Hippocampal formation (tissue), 2 donors: ENCODE data around the gene ADCY4.
"Not testable (repeated sequence)": the region's sequence is repeated elsewhere in the genome, so short reads cannot be mapped to it uniquely, and the experiment has no call there.

Experiments used
- DNase-seq, 2 donors: peaks; one replicate each; lab custom pipeline; 2025; lab: John Stamatoyannopoulos, UW

Gene ADCY4

DNA sequence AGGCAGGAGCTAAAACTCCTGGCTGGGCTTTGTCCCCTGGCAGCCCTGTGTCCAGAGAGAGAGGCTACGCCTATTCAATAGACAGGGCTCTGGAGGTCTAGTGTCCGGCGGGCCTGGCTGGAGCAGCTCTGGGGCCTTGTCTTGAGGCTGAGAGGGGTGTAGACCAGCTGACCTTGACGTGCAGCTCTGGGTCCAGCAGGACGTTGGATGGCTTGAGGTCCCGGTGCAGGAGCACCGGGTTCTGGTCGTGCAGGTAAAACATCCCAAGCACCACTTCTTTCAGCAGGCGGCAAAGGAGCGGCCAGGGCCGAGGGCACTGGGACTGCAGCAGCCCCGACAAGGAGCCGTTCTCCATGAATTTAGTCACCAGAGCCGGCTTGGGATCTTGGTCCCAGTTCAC, 4.0 kb upstream of the ADCY4 start:
- DNase-seq, result no peak

- no peak for DNase-seq
Measured at GRCh38 chr14:24337824-24338175, 2.9 kb upstream of the ADCY4 start.

- DNase-seq, result no peak
Measured at GRCh38 chr14:24337144-24337823, 2.4 kb upstream of the ADCY4 start.

GRCh38 chr14:24335461-24336171, 745 bp upstream of the ADCY4 start:
- no peak for DNase-seq

GRCh38 chr14:24332268-24332993, 2.4 kb downstream of the ADCY4 start:
- DNase-seq, result peak; percentile 32 to 47

DNA sequence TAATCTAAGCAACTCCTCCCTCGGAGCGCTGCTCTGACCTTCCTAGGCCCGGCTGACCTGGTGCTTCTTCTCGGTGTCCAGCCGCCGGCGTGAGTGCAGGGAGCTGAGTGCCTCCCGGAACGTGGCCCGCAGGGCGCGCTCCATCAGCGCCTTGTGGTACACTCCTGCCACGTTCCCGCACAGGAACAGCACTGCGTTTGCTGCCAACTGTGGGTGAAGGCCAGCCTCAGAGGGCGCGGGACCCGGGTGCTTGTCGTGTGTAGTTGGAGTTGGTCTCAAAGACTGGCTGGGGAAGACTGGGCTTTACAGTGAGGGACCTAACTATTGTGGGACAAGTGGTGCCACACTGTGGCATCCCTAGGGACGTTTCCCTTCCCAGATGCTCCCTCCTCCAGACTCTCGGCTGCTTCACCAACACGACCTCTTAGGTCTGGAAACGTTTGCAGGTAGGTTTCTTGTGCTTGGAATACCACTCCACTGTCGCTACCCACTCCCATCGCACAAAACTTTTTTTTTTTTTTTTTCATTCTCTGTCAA, 3.1 kb downstream of the ADCY4 start:
- DNase-seq, result no peak

DNA sequence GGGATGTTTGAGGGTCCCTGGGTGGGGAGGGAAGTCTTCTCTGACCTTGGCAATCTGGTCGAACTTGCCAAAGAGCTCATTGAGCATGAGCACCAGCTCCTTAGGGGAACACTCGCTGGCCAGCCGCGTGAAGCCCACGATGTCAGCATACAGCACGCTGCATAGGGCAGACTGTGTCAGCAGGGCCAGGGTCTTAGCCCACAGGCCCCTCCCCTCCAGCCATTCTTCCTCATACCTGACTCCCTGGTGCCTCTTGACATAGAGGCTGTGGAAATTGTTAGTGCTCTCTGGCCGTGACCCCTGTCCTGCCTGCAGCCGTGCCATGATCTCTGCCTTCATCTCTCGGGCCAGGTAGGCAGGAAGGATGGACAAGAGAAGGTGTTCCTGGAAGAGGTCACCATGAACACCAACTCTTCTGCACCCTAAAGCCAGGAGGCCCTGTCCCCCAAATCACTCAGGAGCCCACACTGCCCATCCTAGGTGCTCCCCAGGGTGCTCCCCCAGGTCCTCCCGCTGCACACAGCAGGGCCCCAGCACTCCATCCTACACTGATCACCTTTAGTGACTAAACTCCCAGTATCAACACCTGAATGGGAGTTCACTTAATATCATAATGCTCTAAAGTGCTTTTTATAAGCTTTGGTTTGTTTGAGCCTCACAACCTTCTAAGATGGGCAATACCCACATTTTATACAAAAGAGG, 3.7 kb downstream of the ADCY4 start:
- no peak for DNase-seq

DNA sequence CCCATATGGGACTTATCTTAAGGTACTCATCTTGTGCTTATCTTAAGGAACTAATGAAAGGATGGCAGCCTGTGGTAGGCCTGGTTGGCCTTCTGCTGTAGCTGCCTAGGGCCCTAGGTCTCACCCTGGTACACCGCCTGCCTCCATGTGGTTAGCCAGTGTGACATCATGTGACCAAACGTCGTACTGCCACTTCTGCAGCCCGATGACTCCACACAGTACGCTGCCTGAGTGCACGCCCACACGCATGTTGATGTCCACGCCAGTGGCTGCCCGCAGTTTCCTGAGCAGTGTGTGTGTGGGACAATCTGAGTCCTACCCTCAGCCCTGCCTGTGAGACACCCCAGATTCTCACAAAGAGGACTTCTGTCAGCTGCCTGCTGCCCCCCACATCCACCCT, 5.1 kb downstream of the ADCY4 start:
- no peak for DNase-seq

- no peak for DNase-seq
Measured at GRCh38 chr14:24329073-24329663, 5.7 kb downstream of the ADCY4 start.

DNA sequence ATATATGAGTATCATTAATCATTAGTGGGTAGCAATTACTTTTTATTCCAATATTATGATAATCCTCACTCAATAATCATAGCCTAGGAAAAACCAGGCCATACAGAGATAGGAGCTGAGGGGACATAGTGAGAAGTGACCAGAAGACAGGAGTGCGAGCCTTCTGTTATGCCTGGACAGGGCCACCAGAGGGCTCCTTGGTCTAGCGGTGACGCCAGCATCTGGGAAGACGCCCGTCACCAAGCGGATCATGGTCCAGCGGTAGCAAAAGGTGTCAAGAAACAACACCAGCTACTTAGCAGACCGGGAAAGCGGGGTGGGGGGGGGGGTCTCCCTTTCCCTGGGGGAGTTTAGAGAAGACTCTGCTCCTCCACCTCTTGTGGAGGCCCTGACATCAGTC, 7.0 kb downstream of the ADCY4 start:
- DNase-seq, result not testable (repeated sequence)

DNA sequence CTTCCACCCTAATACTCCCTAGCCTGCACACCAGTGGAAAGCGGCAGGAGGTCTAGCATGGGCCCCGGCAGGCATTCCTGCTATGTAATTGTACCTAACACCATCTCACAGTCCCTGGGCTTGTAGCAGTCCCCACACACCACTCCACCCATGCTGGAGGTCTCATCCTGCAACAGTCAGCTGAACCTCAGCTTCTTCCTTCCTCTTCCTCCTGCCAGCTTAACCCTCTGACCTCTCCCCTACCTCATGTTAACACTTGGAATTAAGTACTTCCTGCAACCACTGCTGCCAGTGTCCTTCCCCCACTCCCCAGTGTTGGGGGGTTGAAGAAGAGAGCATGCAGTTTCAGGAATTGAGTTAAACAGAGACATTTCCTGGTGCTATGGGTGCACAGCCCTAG, 7.6 kb downstream of the ADCY4 start:
- no peak for DNase-seq

GRCh38 chr14:24325963-24326362, 8.9 kb downstream of the ADCY4 start:
- DNase-seq, result no peak

GRCh38 chr14:24325041-24325530, 9.8 kb downstream of the ADCY4 start:
- no peak for DNase-seq

DNA sequence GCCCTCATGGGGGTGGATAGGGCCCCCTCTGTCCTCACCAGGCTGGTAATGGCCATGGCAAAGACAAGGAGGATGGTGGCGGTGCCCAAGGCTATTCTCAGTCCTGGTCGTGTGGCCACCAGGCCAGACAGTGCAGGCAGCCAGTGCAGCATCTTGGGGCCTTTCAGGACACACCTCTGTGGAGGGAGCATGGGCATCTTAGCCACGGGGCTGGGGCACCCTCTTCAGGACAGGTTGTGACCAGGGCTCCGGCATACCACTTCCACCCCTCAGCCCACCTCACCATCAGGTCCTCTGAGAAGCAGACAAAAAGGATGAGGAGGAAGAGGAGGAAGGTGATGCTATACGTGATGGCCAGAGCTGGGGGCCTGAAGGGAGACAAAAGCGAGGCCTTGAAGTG, 10.8 kb downstream of the ADCY4 start:
- DNase-seq, result no peak

DNA sequence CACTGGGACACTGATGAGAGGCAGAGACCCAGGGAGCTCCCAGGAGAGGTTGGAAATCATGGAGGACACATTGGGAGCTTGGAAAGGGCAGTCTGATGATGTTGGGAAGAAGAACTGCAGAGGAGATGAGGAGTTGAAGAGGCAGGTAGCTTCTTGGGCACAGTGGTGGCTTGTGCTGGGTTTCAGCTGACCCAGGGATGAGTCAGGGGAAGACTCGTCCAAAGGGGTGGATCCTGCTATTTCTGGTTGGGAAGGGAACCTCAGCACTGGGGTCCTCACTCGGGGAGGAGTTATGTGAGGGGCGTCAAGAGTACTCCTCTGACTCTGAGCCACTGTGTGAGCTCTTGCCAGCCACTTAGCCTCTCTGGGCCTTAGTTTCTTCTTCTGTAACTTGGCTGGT, 11.5 kb downstream of the ADCY4 start:
- no peak for DNase-seq

DNA sequence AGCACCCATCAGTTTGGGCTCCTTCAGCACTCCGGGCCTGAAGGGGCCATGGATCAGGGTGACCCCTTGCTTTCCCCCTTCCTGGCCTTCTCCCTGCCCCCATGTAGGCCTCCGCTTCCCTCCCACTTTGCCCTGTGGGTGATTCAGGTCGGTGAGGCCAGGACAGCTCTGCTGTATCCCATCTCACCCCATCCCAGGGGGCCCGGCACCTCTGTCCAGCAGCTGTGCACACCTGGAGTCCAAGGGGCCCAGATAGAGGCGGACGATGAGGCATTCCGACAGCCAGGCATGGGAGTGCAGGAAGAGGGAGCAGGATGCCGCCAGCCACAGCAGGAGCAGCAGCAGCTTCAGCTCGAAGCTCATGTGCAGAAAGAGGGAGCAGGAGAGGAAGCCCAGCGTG, 12.2 kb downstream of the ADCY4 start:
- DNase-seq, result no peak

DNA sequence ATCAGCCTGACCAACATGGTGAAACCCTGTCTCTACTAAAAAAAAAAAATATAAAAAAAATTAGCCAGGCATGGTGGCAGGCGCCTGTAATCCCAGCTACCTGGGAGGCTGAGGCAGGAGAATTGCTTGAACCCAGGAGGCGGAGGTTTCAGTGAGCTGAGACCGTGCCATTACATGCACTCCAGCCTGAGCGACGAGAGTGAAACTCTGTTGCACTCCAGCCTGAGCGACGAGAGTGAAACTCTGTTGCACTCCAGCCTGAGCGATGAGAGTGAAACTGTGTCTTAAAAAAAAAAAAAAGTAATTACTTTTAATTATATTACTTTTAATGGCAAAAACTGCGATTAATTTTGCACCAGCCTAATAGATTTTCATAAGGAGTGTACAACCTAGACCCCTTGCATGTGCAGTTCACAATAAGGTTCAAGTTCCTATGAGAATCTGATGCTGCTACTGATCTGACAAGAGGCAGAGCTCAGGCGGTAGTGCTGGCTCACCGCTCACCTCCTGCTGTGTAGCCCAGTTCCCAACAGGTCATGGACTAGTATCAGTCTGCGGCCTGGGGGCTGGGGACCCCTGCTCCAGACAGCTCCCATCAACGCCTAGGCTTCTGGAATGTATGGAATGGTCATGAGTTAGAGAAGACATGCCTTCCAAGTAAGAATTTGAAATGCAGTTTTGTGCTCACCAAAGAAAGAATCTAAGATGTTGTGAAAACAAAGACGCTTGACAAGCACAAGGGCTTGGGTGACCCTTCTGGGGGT, 13.5 kb downstream of the ADCY4 start:
- no peak for DNase-seq

GRCh38 chr14:24317141-24317928, 17.5 kb downstream of the ADCY4 start:
- no peak for DNase-seq

GRCh38 chr14:24316597-24316950, 18.3 kb downstream of the ADCY4 start:
- no peak for DNase-seq
